Activated naive CD4-positive, alpha-beta T cell treated with Interleukin-2 at 50 U/mL for 16 hours (primary cell): ENCODE results near the gene RRP1B.
"Not testable (repeated sequence)": the region's sequence is repeated elsewhere in the genome, so short reads cannot be mapped to it uniquely, and the experiment has no call there.

Source experiments
- DNase-seq: peaks from one replicate; pipeline ENCODE4 v3.0.0-alpha.2; 2020

Gene RRP1B

DNA sequence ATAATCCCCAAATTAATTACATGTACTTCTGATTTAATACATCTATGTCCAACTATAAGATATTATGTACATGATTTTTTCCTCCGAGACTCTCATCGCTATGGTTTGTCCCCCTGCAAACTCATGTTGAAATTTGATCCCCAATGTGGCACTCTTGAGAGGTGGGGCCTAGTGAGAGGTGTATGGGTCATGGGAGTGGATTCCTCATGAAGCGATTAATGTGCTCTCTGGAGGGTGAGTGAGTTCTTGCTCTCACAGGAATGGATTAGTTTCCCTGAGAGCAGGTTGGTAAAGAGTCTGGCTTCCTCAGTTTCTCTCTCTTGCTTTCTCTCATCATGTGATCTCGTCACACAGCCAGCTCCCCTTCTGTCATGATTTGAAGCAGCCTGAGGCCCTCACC lies 16.2 kb upstream of the RRP1B start:
- DNase-seq: no peak

DNA sequence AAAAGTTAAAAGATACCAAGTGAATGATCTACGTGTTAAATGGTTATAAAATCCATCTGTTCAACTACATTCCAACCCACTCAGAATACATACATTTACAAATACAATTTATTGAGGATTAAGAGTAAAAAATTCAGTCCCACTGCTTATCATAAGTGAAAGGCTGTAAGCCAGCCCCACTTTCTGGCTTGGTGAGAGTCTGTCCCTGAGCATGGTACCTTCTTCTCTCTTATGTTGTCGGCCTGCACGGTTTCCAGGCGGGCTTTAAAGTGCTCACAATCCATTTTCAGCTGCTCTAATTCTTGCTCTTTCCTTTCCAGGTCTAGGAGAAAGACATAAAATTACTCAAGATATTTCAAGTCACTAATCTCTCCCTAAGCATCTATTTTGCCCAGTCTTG lies 15.3 kb upstream of the RRP1B start:
- no peak for DNase-seq

DNA sequence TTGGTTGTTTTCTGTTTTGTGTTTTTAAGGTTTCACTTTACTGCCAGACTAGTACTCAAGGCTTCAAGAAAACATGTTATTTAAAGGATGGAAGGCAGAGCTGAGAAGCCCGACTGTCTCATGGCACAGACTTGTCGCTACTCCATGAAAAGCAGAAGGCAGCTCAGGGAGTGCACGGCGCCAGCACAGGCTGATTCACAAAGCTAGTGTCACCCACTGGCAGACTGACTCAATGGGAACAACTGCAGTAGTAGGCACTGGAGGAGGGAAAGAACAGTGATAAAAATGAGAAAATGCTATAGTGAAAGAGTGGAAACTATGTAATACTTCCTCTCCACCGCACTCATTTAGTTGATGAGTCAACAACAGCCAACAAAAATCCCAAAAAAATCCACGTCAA lies 14.8 kb upstream of the RRP1B start:
- no peak for DNase-seq

DNA sequence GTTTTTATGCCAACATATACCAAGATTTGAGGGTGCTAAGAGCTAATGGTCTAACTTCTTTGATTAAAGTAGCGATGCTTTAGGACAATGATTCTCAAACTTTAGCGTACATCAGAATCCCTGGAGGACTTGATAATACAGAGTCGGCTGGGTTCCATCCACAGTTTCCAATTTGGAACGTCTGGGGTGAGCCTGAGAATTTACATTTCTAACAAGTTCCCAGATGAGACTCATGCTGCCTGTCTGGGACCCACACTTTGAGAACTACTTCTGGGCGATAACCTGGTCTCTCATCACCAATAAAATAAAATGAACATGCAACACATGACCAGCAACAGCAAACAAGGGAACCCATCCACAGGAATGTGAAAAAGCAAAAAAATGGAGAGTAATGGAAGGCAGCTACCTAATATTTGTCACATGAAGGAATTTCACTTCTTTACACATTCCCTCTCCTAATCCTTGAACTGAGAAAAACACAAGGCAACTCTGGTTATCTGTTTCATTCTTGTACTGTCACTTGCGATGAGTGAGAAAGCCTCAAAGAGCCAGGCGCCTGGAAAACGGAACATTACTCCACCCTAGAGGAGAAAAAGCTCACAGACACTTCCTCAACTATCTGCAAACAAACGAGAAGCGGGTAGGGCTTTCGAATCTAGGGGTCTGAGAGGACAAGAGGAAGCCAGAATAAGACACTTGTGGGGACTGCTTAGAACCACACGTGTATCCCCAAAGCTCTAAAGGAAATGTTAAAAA lies 14.0 kb upstream of the RRP1B start:
- no peak for DNase-seq

DNA sequence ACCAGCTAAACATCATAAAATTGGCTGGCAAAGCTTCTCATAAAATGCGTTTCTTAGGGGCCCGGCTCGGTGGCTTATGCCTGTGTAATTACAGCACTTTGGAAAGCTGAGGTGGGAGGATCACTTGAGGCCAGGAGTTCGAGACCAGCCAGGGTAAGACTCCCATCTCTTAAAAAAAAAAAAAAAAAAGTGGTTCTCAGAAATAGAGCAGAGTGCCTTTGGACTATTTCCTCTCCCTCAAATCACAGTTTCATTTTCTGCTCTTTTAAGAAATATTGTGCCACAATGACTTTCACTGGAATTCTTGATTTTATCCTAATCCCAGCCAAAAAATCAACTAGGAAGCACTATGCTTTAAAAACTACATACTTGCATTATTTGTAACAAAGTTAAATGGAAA lies 13.4 kb upstream of the RRP1B start:
- DNase-seq: no peak

DNA sequence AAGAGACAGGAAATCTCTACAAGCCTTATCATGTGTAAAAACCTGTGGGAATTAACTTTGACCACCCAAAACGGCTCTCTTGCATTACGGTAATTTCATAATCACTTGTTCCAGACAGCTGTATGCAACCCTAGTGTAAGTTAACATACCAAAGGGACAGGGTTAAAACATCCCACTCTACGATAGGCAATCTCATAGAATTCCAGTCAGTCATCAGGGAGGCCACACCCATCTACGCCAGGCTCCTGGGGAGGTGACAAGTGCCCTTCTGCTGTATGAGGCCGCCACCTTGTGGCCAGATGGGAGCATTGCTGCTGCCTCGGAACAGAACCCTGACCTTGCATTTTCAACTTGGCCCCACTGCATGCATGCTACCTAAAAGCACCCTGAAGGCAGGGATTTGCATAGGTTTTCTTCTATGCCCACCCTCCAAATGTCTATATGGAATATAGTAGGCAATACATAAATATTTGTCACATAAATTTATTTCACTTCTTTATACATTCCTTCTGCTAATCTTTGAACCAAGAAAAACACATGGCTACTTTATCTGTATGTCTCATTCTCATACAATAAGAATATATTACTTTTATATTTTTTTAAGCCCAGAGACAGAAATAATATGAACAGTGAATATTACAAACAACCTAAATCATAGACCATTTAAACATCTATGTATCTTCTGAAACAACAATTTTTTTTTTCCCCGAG lies 12.7 kb upstream of the RRP1B start:
- peak; percentile 86 for DNase-seq

DNA sequence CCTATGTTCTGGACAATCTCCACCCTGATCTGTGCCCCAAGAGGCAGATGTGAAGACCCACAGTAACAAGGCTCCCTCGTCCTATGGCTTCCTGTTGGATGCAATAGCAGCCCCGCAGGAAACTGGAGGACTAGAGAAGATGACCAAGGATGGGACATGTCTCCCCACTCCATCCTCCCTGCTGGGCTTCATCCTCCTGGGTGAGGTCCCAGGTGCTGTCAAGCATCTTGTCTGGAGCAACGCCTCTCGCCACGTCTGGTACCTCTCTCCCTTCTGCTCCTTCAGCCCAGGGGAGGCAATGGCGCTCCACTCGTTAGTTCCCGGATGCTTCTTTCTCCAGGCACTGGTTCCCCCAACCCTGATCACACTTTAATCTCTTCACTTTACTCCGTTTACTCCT lies 11.2 kb upstream of the RRP1B start:
- no peak for DNase-seq

DNA sequence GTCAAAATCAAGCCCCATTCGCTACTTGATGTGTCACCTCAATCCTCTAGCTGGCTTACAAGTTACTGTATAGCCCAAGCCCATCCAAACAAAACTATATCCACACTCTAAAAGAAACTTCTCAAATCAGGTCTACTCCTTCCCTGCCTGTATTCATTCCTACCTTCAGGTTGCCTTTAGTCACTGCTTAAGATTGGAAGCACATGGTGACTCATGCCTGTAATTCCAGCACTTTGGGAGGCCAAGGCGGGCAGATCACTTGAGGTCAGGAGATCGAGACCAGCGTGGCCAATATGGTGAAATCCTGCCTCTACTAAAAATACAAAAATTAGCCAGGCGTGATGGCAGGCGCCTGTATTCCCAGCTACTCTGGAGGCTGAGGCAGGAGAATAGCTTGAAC lies 7.4 kb upstream of the RRP1B start:
- not testable (repeated sequence) for DNase-seq

DNA sequence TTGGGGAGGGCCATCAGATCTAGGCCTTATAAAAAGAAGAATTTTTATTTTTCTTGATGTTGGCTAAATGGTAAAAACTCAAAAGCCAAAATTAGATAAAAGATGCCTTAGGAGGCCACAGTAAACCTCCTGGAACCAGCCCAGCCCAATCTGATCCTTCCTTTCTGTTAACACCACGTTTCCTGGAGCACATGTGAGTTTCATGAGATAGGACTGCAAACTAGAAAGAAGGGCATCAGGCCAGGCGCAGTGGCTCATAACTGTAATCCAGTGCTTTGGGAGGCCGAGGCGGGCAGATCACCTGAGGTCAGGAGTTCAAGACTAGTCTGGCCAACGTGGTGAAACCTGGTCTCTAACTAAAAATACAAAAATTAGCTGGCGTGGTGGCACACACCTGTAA lies 6.7 kb upstream of the RRP1B start:
- no peak for DNase-seq

DNA sequence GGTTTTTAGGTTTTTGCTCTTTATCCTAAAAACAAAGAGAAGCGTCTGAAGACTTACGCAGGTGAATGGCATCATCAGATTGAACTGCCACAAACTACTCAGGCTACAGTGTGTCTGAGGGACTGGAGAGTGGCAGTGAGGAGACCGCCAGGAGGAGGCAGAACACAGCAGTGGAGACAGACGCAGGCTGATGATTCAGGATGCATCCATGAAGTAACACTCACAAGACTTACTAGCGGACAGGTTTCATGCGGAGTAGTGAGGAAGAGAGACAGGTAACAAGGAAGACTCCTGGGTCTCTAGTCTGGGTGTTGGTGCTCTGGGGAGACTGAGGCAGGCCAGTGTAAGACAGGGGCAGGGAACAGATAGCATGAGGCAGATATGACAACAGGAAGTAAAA lies 5.7 kb upstream of the RRP1B start:
- DNase-seq: no peak

DNA sequence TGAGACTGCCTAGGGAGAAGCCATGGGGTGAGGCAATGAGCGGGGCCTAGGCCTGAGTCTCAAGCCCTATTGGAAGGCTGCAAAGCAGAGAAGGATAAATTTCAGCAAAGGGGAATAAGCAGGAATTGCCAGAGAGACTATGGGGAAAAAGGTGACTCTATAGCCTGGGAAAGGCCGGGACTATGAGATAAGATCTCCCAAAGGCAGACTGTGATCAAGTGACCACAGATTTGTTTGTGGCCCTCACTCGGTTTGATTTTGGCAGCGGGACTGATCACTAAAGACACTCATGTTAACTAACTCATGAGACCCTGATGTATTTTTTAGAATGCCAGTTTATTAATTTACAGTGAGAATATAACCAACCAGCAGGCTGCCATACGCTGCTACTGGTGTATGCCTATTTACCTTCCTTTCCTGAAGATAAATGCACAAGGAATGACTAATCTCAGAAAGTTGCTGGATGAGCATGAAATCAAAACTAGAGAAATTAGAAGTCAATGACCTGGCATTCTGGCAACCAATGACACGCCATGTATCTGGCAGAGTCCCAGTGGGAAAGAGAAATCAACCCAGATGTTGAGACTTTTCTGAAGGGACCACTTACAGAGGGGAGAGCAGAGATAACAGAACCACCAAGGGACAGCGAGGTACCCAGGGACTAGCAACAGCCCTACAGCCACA lies 4.4 kb upstream of the RRP1B start:
- DNase-seq: no peak

DNA sequence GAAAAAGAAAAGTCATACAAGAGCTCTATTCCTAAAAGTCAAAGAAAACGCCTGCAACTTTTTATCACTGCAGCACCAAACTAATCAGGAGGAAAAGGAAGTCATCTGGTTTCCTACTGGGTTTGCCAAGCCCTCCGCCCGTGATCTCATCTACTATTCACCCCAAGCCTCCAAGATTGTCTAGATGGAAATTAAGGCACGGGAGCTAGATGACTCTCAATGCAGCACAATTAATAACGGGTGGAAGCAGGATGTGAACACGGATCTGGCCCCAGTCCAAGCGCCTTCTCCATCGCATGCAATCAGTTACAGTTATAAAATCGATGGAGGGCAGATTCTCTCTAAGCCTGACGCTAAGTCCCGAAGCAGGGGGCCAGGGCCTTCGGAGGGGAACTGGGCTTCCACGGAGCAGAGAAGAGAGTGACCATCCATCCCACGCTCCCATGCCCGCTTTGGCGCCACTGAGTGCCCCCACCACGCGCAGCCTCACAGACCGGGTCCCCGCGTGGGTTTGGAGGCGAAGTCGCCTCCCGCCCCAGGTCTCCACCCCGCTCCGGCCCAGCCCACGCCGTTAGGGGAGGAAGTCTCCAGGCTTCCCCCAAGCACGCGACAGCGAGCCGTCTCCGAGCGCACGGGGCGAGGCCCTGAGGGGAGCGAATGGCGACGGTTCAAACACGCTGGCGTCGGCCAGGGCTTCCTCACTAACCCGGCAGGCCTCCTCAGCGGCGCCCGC lies 1.8 kb upstream of the RRP1B start:
- DNase-seq: no peak

DNA sequence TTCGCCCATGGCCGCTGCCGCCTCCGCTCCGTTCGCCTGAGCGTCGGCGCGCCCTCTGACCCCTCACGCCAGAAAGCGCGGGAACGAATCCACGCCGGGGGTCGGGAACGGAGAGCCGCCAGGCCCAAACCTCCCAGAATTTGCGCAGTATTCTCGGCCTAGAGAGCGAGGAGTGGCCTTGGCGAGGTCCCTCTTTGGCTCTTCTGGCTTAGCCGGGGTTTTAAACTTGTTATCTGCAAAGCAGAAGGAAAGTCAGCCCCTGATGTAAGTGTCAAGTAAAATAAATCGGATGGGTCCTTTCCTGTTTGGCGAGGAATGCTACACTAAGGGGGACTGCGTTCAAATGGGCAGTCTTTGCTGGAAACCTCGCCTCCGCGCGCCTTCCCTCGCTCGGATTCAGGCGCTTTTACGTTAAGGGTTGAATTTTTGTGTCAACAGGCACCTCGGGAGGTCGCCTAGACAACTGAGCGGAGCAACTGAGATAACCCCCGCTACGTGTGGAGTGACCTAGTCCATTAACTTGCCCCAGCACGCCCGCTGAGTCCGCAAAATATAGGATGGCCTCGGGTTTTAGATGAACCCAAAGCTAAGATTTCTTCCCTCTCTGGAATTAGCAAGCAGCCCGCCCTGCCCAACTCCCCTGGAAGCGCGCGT lies 1.1 kb upstream of the RRP1B start:
- no peak for DNase-seq

DNA sequence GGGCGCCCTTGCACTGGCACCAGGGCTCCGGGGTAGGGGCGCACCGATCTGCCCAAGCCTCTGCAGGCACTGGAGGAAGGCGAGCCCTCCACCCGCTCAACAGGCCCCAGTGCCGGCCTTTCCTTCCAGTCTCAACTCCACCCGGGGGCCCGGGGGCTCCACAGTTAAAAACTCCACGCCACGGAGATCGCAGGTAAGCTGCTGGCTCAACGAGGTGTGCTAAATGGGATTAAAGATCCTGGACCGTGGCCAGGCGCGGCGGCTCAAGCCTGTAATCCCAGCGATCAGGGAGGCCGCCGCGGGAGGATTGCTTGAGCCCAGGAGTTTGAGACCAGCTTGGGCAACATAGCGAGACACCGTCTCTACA lies 608 bp upstream of the RRP1B start:
- no peak for DNase-seq

DNA sequence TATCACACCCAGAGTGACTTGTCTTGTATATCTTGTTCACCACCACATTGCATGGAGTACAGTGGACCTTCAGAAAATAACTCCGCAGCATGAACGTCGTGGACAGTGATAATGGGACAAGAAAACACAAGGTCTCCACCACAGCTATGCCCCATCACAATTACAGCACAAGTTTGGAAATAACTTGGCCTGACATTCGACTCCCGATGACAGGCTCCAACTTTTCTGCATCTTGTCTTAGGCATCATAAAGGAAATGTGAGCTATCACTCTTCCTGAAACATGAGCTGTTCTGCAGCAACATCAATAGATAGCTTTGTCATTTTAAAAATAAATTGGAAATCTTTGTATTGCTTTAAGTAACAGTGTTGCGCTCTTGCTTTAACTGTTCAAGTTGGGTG lies 2.9 kb downstream of the RRP1B start:
- no peak for DNase-seq

DNA sequence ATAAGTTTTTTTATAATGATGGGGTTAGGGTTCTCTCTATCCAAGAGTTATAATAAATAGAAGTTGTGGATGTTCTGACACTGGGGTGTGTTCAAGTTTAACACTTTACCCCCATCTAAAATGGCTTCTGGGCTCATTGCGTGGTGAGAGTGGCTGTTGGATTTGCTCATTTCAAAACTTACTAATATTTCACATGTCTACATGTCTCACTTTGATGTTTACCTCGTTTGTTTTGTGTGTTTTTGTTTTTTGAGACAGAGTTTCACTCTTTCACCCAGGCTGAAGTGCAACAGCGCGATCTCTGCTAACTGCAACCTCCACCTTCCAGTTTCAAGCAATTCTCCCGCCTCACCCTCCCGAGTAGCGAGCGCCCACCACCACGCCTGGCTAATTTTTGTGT lies 3.7 kb downstream of the RRP1B start:
- DNase-seq: no peak

DNA sequence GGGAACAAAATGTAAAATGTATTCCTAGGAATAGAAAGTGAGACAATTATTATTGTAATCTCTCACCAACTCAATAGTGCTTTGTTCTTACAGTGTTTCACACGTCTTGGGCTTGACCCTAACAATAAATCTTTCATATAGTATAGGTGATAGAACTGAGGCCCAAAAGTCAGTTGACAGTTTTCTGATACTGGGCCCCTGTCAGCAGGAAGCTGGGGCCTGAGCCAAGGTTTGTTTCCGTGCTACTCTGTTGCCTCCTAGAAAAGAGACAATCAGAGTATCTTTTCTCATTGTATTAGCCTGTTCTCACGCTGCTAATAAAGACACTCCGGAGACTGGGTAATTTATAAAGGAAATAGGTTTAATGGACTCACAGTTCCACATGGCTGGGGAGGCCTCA lies 5.0 kb downstream of the RRP1B start:
- no peak for DNase-seq

DNA sequence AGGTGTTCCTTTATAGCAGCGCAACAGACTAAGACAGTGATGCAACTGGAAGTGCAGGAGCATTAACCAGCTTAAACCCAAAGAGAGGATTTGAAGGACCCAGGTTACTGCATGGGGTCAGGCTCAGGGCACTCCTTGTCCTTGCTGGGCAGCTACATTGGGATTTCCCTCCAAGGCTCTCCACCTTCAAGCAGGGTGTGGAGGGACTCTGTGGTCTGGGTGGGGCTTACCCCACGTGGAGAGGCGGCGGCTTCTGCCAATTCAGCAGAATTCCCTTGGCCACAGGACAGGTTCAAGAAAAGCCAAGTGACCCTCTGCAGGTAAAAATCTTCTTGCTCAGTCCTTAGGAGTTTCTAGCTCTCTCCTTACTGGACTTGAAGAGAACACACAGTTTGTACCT lies 6.5 kb downstream of the RRP1B start:
- no peak for DNase-seq

DNA sequence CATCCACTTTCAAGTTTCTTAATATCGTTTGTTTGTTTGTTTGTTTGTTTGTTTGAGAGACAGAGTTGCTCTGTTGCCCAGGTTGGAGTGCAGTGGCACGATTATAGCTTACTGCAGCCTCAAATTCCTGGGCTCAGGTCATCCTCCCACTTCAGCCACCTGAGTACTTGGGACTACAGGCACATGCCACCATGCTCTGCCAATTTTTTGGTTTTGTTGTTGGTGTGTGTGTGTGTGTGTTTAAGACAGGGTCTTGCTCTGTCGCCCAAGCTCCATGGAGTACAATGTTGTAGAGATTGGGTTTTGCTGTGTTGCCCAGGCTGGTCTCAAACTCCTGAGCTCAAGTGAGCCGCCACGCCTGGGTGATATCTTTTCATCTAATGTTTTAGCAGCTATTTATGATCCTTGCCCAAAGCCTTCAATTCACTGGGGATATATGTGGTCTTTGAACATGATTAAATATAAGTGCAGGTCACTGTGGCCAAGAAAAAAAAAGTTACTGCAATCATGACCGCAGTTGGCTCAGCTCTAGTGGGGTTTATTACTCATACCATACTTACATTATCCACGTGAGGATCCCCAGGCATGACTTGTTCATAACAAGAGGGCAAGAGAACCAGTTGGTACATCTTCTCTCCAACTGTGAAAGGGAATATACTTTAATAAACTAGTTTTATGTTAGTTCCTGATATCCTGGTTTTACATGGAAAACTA lies 8.0 kb downstream of the RRP1B start:
- DNase-seq: peak; percentile 6

DNA sequence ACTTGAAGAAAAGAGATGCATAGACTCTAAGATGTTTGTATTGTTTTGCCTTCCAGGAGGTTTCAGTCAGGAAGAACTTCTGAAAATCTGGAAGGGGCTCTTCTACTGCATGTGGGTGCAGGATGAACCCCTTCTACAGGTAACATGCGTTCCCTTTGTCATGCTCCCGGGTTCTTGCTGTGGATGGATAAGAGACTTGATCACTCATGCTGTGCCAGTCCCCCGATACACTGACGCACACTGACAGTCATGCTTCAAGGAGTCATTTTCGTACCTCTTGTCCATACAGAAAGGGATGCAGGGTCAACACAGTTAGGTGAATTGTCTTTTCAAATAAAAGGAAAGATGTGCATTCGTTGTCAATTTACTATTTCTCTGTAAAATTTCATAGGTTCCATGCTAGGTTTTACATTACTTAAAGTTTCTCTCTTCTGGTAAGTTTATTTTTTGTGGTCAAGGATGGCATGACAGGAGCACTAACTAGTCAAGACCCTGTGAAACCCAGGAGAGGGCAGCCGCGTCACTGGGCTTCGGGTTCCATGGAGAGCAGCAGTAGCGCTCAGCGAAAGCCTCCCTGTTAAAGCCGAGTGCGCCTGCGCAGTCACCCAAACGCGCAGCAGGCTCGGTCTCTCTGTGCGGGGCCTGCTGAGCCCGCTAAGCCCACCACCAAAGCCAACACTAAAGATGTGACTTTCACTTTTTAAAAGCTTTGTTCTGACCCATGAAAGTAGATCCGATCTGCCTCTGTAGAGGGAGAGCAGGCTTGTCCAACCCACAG lies 10.7 kb downstream of the RRP1B start:
- DNase-seq: no peak

DNA sequence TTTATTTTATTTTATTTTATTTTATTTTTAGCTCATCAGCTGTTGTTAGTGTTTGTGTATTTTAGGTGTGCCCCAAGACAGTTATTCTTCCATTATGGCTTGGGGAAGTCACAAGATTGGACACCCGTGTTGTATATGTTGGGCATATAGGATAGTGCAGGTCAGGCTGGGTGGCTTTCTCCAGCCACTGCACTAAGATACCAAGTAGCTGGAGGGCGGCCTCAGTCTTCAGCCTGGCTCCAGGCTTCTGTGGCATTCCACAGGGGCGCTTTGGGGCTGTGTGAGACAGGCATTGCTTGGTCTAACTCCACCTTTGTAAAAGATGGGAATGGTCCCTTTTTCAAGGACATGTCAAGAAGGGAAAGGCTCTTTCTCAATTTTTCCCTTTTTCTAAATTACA lies 16.5 kb downstream of the RRP1B start:
- DNase-seq: no peak

DNA sequence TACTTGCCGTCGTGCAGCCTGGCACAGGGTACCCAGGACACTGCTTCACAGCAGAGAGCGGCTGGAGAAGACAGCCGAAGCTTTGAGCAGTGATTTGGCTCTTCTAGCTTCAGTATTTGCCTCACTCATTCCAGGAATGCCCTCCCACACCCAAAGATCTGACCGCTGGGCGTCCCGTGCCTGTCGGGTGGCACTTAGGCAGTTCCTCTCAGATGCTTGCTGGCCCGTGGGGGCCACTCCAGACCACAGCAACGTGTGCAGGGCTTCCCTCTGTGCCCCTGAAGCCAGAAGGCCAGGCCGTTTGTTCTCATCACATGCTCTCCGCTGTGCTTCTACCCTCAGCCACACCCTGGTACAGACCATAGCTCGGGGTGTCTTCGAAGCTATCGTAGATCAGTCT lies 17.0 kb downstream of the RRP1B start:
- no peak for DNase-seq
